ENCODE results near the gene SLC9A9. TPM values are rescaled to one million over a fixed set of nuclear protein-coding genes. Genes with fewer than 3 reads are reported as not detected.

The SLC9A9 gene
- total and polyA plus RNA-seq, 4 donors: 12.0 to 39.7 (median 19.1) TPM

DNA sequence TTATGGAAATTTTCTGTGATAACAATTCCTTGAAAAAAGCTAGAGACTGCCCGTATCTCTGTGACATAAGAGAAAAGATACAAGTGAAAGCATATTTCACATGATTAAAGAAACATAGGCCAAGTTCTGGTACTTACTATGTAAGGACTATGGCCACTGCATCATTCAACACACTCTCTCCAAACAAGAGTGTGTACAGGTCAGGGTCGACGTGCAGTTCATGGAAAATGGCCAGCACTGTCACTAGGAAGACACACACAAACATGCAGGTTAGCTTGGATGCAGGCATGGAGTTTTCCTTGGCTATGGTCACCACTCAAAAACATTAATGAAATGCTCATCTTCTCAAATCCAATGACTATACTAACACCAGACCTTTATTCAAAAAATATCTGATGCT, 196.2 kb downstream of the SLC9A9 start:
- Histone ChIP-seq H3K4me1 (ENCODE audit: control insufficient read depth, insufficient read depth, low read length) (no peaks in the 10 kb centered on the region), H3K27me3 (ENCODE audit: control insufficient read depth, insufficient read depth, low read length) (no peaks in the 10 kb centered on the region), H3K9me3 (ENCODE audit: control insufficient read depth, insufficient read depth, low read length) (no peaks in the 10 kb centered on the region), H3K4me3 (ENCODE audit: low read depth, low read length) (no peak overlapping the region), H3K27ac (ENCODE audit: low read depth, low read length) (no peak overlapping the region), H3K36me3 (ENCODE audit: control insufficient read depth, insufficient read depth, low read length) (no peaks in the 10 kb centered on the region)
- WGBS (ENCODE audit: insufficient coverage): 90% methylated on average over 2 of the region's 3 CpGs
- DNase-seq (ENCODE audit: low read depth in 4 of 6, low spot score in 6 of 6): no peak

DNA sequence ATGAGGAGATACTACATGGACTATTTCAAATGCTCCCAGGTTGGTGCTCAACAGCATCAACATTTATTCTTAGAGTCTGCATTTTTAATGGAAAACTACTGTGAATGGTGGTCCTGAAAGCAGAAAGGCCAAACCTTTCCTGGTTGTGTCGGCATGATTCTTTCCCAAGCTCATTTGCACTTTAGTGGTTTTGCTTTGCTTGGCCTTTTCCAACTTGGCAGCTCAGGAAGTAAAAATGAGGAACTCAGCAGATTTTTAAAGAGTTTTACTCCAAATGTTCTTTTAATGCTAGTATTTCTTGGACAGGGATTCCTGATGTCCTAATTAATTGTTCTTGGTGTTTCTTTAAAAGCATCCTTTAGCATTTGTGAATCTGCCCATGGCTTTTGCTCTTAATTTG, 197.4 kb downstream of the SLC9A9 start:
- Histone ChIP-seq H3K27me3 (ENCODE audit: control insufficient read depth, insufficient read depth, low read length) (no peaks in the 10 kb centered on the region), H3K27ac (ENCODE audit: low read depth, low read length) (no peak overlapping the region), H3K9me3 (ENCODE audit: control insufficient read depth, insufficient read depth, low read length) (no peaks in the 10 kb centered on the region), H3K4me1 (ENCODE audit: control insufficient read depth, insufficient read depth, low read length) (no peaks in the 10 kb centered on the region), H3K4me3 (ENCODE audit: low read depth, low read length) (no peak overlapping the region), H3K36me3 (ENCODE audit: control insufficient read depth, insufficient read depth, low read length) (no peaks in the 10 kb centered on the region)
- peak in 1 of 6 donors; percentile 31 for DNase-seq (ENCODE audit: low read depth in 4 of 6, low spot score in 6 of 6)
- 50% methylated on average over 1 of the region's 1 CpG for WGBS (ENCODE audit: insufficient coverage)

DNA sequence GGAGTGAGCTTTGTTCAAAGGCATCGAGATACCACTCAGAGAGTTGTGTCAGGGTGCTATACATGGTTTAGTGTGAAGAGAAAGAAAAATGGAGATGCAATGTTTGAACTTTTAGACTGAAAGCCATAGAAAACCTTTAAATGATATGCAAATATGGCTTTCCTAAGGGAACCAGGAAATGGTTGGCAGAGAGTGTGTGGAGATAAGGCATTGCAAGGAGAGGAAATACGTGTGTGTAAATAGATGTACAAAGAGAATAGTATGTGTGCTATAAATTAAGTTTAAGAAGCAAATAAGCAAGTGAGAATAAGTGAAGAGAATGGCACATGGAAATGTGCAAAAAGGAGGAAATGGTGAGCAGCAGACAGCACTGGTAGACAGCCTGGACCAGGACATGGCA, 198.1 kb downstream of the SLC9A9 start:
- no peak for DNase-seq (ENCODE audit: low read depth in 4 of 6, low spot score in 6 of 6)
- no peak overlapping the region for H3K27ac ChIP-seq (ENCODE audit: low read depth, low read length)
- WGBS (ENCODE audit: insufficient coverage): 90% methylated on average over 2 of the region's 2 CpGs

DNA sequence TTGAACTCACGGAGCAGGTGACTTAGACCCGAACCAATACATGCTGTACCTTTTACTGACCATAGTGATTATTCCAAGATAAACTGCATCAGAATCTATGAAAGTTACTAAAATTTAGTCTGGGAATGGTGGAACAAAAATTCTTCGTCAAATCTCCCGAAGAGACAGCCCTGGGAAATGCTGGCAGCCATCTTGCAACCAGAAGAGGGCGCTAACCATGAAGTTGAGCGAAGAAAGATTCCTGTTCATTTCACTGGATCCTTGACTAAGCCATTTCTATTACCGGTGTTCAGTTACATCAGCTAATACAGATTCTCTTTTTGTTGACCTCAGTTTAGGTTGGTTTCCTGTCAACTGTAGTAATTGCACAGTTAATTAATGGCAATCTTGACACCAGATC, 199.6 kb downstream of the SLC9A9 start:
- Histone ChIP-seq H3K4me1 (ENCODE audit: control insufficient read depth, insufficient read depth, low read length) (no peaks in the 10 kb centered on the region), H3K4me3 (ENCODE audit: low read depth, low read length) (no peak overlapping the region), H3K36me3 (ENCODE audit: control insufficient read depth, insufficient read depth, low read length) (no peaks in the 10 kb centered on the region), H3K27me3 (ENCODE audit: control insufficient read depth, insufficient read depth, low read length) (no peaks in the 10 kb centered on the region), H3K9me3 (ENCODE audit: control insufficient read depth, insufficient read depth, low read length) (no peaks in the 10 kb centered on the region), H3K27ac (ENCODE audit: low read depth, low read length) (no peak overlapping the region)
- 78% methylated on average over 5 of the region's 7 CpGs for WGBS (ENCODE audit: insufficient coverage)
- DNase-seq (ENCODE audit: low read depth in 4 of 6, low spot score in 6 of 6): no peak

More for the DNA sequence above, 198.1 kb downstream of the SLC9A9 start:
- no peaks in the 10 kb centered on the region for H3K4me1 ChIP-seq (ENCODE audit: control insufficient read depth, insufficient read depth, low read length)
- H3K4me3 ChIP-seq (ENCODE audit: low read depth, low read length): no peak overlapping the region
- H3K27me3 ChIP-seq (ENCODE audit: control insufficient read depth, insufficient read depth, low read length): no peaks in the 10 kb centered on the region
- H3K9me3 ChIP-seq (ENCODE audit: control insufficient read depth, insufficient read depth, low read length): no peaks in the 10 kb centered on the region
- no peaks in the 10 kb centered on the region for H3K36me3 ChIP-seq (ENCODE audit: control insufficient read depth, insufficient read depth, low read length)

DNA sequence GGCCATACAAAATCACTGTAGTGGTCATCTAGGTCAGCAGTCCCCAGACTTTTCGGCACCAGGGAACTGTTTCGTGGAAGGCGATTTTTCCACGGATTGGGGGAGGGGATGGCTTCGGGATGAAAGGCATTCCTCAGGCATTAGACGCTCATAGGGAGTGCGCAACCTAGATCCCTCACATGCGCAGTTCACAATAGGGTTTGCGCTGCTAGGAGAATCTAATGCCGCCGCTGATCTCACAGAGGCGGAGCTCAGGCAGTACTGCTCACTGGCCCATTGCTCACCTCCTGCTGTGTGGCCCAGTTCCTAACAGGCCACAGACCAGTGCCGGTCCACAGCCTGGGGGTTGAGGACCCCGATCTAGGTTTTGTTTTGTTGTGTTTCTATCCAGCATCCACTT, 200.1 kb downstream of the SLC9A9 start:
- no peaks in the 10 kb centered on the region for H3K27me3 ChIP-seq (ENCODE audit: control insufficient read depth, insufficient read depth, low read length)
- 98% methylated on average over 12 of the region's 14 CpGs for WGBS (ENCODE audit: insufficient coverage)
- no peak overlapping the region for H3K27ac ChIP-seq (ENCODE audit: low read depth, low read length)
- DNase-seq (ENCODE audit: low read depth in 4 of 6, low spot score in 6 of 6): no peak
- no peaks in the 10 kb centered on the region for H3K9me3 ChIP-seq (ENCODE audit: control insufficient read depth, insufficient read depth, low read length)
- no peaks in the 10 kb centered on the region for H3K4me1 ChIP-seq (ENCODE audit: control insufficient read depth, insufficient read depth, low read length)
- H3K4me3 ChIP-seq (ENCODE audit: low read depth, low read length): no peak overlapping the region
- H3K36me3 ChIP-seq (ENCODE audit: control insufficient read depth, insufficient read depth, low read length): no peaks in the 10 kb centered on the region

DNA sequence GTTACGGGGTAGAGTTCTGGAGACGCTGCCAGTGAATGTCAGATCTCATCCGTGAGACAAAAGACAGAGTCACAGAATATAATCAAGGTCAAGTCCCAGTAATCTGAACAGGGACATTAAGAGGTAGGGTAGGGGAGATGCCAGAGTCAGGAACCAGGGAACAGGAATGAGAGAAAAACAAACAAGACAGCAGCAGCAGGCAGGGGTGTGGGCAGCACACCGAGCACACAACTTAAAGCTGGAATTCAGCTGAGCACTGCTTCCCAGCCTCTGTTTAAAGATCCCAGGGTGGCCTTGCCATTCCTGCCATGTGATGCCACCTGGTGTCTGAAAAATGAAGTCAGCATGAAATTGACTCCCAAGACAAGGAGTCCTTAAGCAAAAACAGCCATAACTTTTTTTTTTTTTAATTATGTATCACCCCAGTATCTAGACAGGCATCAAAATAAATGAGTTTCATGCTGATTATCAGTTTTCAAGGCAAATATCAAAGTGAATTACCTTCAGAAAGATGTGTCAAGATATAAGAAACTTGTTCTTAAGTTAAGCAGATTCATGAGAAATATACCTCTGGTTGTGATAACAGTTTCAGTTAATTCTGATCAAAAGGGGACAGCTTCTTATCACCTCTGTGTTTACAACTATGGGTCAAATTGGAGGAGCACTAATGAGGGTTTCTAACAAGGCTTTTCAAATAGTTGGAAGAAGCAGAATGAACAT, 203.7 kb downstream of the SLC9A9 start:
- 29% methylated on average over 4 of the region's 4 CpGs for WGBS (ENCODE audit: insufficient coverage)
- DNase-seq (ENCODE audit: low read depth in 4 of 6, low spot score in 6 of 6): peak; percentile 21 to 92 (median 42)

DNA sequence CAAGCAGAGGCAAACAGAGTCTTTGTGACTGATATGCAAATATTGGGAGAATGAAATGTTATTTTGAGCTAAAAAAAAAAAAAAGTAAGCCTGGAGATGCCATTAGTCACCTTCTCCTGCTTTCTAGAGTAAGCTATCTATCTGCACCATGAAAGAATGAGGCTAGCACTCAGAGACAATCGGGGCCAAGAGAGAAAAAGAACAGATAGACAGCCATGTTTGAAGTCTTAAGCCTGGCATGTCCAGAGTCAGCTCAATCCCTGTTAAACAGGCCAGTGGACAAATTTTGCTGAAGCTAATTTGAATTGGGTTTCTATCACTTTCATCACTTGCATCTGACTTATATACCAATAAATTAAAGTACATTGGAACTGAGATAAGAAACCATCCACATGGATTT, 204.4 kb downstream of the SLC9A9 start:
- no peak for DNase-seq (ENCODE audit: low read depth in 4 of 6, low spot score in 6 of 6)
- no peaks in the 10 kb centered on the region for H3K36me3 ChIP-seq (ENCODE audit: control insufficient read depth, insufficient read depth, low read length)
- H3K27me3 ChIP-seq (ENCODE audit: control insufficient read depth, insufficient read depth, low read length): no peaks in the 10 kb centered on the region
- no peaks in the 10 kb centered on the region for H3K4me1 ChIP-seq (ENCODE audit: control insufficient read depth, insufficient read depth, low read length)
- no peaks in the 10 kb centered on the region for H3K9me3 ChIP-seq (ENCODE audit: control insufficient read depth, insufficient read depth, low read length)
- 71% methylated on average over 1 of the region's 1 CpG for WGBS (ENCODE audit: insufficient coverage)
- H3K4me3 ChIP-seq (ENCODE audit: low read depth, low read length): no peak overlapping the region
- no peak overlapping the region for H3K27ac ChIP-seq (ENCODE audit: low read depth, low read length)

More for the DNA sequence above, 203.7 kb downstream of the SLC9A9 start:
- no peaks in the 10 kb centered on the region for H3K36me3 ChIP-seq (ENCODE audit: control insufficient read depth, insufficient read depth, low read length)
- no peak overlapping the region for H3K4me3 ChIP-seq (ENCODE audit: low read depth, low read length)
- H3K27ac ChIP-seq (ENCODE audit: low read depth, low read length): no peak overlapping the region
- no peaks in the 10 kb centered on the region for H3K27me3 ChIP-seq (ENCODE audit: control insufficient read depth, insufficient read depth, low read length)
- no peaks in the 10 kb centered on the region for H3K4me1 ChIP-seq (ENCODE audit: control insufficient read depth, insufficient read depth, low read length)
- no peaks in the 10 kb centered on the region for H3K9me3 ChIP-seq (ENCODE audit: control insufficient read depth, insufficient read depth, low read length)

DNA sequence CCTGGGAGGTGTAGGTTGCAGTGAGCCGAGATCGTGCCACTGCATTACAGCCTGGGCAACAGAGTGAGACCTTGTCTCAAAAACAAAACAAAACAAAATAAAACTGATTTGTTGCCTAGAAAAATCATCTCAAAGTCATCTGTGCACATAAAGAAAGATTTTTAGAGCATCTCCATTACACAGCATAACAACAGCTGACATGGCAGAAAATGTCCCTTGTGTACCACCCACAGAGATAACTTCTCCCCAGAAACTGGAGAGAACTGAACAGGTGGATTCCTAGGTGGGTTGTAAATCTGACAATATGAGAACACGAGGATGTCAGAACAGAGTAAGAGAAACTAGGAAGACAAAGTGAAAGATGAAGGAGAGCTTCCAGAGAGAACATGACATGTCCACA, 207.5 kb downstream of the SLC9A9 start:
- H3K27ac ChIP-seq (ENCODE audit: low read depth, low read length): no peak overlapping the region
- no peak for DNase-seq (ENCODE audit: low read depth in 4 of 6, low spot score in 6 of 6)
- WGBS (ENCODE audit: insufficient coverage): 100% methylated on average over 1 of the region's 3 CpGs
- no peaks in the 10 kb centered on the region for H3K4me1 ChIP-seq (ENCODE audit: control insufficient read depth, insufficient read depth, low read length)
- peaks cover 11% of the 10 kb centered on the region for H3K9me3 ChIP-seq (ENCODE audit: control insufficient read depth, insufficient read depth, low read length)
- H3K36me3 ChIP-seq (ENCODE audit: control insufficient read depth, insufficient read depth, low read length): no peaks in the 10 kb centered on the region
- H3K4me3 ChIP-seq (ENCODE audit: low read depth, low read length): no peak overlapping the region
- no peaks in the 10 kb centered on the region for H3K27me3 ChIP-seq (ENCODE audit: control insufficient read depth, insufficient read depth, low read length)

DNA sequence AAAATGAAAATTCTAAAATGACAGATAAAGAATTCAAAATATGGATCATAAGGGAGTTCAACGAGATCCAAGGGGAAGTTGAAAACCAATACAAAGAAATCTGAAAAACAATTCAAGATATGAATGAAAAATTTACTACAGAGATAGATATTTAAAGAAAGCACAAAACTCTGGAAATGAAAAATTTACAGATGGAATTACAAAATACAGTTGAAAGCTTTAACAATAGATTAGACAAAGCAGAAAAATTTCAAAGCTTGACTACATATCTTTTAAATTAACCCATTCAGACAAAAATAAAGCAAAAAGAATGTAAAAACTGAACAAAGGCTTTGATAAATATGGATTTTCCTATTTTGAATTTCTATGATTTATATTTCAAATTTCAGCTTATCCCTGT, 211.1 kb downstream of the SLC9A9 start:
- no peak overlapping the region for H3K4me3 ChIP-seq (ENCODE audit: low read depth, low read length)
- H3K36me3 ChIP-seq (ENCODE audit: control insufficient read depth, insufficient read depth, low read length): no peaks in the 10 kb centered on the region
- DNase-seq (ENCODE audit: low read depth in 4 of 6, low spot score in 6 of 6): no peak
- H3K4me1 ChIP-seq (ENCODE audit: control insufficient read depth, insufficient read depth, low read length): no peaks in the 10 kb centered on the region
- H3K27me3 ChIP-seq (ENCODE audit: control insufficient read depth, insufficient read depth, low read length): no peaks in the 10 kb centered on the region
- H3K27ac ChIP-seq (ENCODE audit: low read depth, low read length): no peak overlapping the region
- peaks cover 11% of the 10 kb centered on the region for H3K9me3 ChIP-seq (ENCODE audit: control insufficient read depth, insufficient read depth, low read length)
- no CpG with 5 or more reads among the region's 1 CpG for WGBS (ENCODE audit: insufficient coverage)

DNA sequence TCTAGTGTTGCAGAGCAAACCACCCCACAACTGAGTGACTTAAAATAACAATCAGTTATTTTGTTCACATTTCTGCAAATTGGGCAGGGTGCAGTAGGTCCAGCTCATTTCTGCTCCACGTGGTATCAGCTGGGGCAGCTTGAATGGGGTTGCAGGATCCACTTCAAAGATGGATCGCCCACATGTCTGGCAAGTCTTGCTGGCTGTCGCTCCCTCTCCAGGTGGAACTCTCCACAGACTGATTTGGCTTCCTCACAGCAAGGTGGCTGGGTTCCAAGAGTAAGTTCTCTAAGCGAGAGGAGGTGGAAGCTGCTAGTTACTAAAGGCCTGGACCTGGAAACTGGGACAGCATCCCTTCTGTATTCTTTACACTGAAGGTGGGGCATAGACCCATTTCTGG, 213.3 kb downstream of the SLC9A9 start:
- no peaks in the 10 kb centered on the region for H3K36me3 ChIP-seq (ENCODE audit: control insufficient read depth, insufficient read depth, low read length)
- H3K9me3 ChIP-seq (ENCODE audit: control insufficient read depth, insufficient read depth, low read length): peaks cover 11% of the 10 kb centered on the region
- H3K27me3 ChIP-seq (ENCODE audit: control insufficient read depth, insufficient read depth, low read length): no peaks in the 10 kb centered on the region
- no peak overlapping the region for H3K27ac ChIP-seq (ENCODE audit: low read depth, low read length)
- DNase-seq (ENCODE audit: low read depth in 4 of 6, low spot score in 6 of 6): peak in 1 of 6 donors; percentile 47
- H3K4me1 ChIP-seq (ENCODE audit: control insufficient read depth, insufficient read depth, low read length): no peaks in the 10 kb centered on the region
- WGBS (ENCODE audit: insufficient coverage): 70% methylated on average over 4 of the region's 4 CpGs
- no peak overlapping the region for H3K4me3 ChIP-seq (ENCODE audit: low read depth, low read length)
